ENCODE data around the gene MROH7. TPM values are rescaled to one million over a fixed set of nuclear protein-coding genes. Genes with fewer than 3 reads are reported as not detected.
"Not testable (repeated sequence)": the region's sequence is repeated elsewhere in the genome, so short reads cannot be mapped to it uniquely, and the experiment has no call there.

Gene MROH7
- polyA plus RNA-seq, 1 donor from 2014 or later: not detected

GRCh38 chr1:54623216-54624007 lies 18.2 kb upstream of the MROH7 start, which contains the start of gene FAM151A:
TSS of gene FAM151A (minus strand) at chr1:54623525. CDS start at chr1:54623395, 130 bp downstream.
- H3K9me3 Mint-ChIP-seq: peaks cover 0 to 3% (median 0%) of the 10 kb centered on the region in 3 donors
- no peaks in the 10 kb centered on the region for H3K4me1 Mint-ChIP-seq
- peaks cover 14% of the 10 kb centered on the region for H3K27me3 Mint-ChIP-seq
- no peaks in the 10 kb centered on the region for H3K36me3 Mint-ChIP-seq
- H3K4me3 Mint-ChIP-seq: no peak within 1 kb of the TSS
- H3K27ac Mint-ChIP-seq: no peak within 1 kb of the TSS

- H3K27ac Mint-ChIP-seq: no peak overlapping the region
- H3K27me3 Mint-ChIP-seq: peaks cover 14% of the 10 kb centered on the region
- no peaks in the 10 kb centered on the region for H3K4me1 Mint-ChIP-seq
Measured at GRCh38 chr1:54624466-54625464, 16.8 kb upstream of the MROH7 start.

GRCh38 chr1:54627196-54627595 lies 14.4 kb upstream of the MROH7 start:
- Mint-ChIP-seq H3K9me3 (peaks cover 0 to 8% (median 0%) of the 10 kb centered on the region in 3 donors), H3K4me3 (no peak overlapping the region), H3K27ac (no peak overlapping the region), H3K36me3 (no peaks in the 10 kb centered on the region), H3K27me3 (peaks cover 5% of the 10 kb centered on the region), H3K4me1 (no peaks in the 10 kb centered on the region)

More at GRCh38 chr1:54624466-54625464, 16.8 kb upstream of the MROH7 start:
- H3K36me3 Mint-ChIP-seq: no peaks in the 10 kb centered on the region
- no peak overlapping the region for H3K4me3 Mint-ChIP-seq
- peaks cover 0 to 3% (median 0%) of the 10 kb centered on the region in 3 donors for H3K9me3 Mint-ChIP-seq

- H3K9me3 Mint-ChIP-seq, H3K4me3 Mint-ChIP-seq: not testable (repeated sequence)
- peaks cover 11% of the 10 kb centered on the region for H3K27me3 Mint-ChIP-seq
Measured at GRCh38 chr1:54635804-54636203, 5.8 kb upstream of the MROH7 start.

GRCh38 chr1:54636461-54637446 lies 4.8 kb upstream of the MROH7 start:
- H3K36me3 Mint-ChIP-seq, H3K9me3 Mint-ChIP-seq, H3K27ac Mint-ChIP-seq, H3K4me1 Mint-ChIP-seq: not testable (repeated sequence)
- H3K27me3 Mint-ChIP-seq: peaks cover 11% of the 10 kb centered on the region
- H3K4me3 Mint-ChIP-seq: peak overlapping the region in 1 of 4 donors; percentile 8

More at GRCh38 chr1:54635804-54636203, 5.8 kb upstream of the MROH7 start:
- H3K36me3 Mint-ChIP-seq, H3K4me1 Mint-ChIP-seq, H3K27ac Mint-ChIP-seq: not testable (repeated sequence)

DNA sequence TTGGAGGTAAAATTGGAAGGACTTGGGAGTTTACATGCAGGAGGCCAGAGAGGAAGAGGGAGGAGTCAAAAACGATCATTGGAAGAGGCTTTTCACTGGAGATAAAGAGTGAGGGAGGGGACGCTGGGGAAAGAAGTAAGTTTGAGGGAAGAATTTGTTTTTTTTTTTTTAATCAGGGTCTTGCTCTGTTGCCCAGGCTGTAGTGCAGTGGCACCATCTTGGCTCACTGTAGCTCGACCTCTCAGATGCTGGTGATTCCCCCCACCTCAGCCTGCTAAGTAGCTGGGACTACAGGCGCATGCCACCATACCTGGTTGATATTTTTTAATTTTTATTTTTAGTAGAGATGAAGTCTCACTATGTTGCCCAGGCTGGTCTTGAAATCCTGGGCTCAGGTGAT lies 1.2 kb upstream of the MROH7 start:
- Mint-ChIP-seq H3K27ac (no peak overlapping the region), H3K9me3 (peaks cover 3 to 11% (median 7%) of the 10 kb centered on the region in 3 donors), H3K4me1 (no peaks in the 10 kb centered on the region), H3K27me3 (peaks cover 8% of the 10 kb centered on the region), H3K36me3 (no peaks in the 10 kb centered on the region), H3K4me3 (no peak overlapping the region)

- Mint-ChIP-seq H3K4me1 (no peaks in the 10 kb centered on the region), H3K36me3 (no peaks in the 10 kb centered on the region), H3K4me3 (no peak overlapping the region), H3K27me3 (peaks cover 1% of the 10 kb centered on the region), H3K9me3 (peaks cover 3 to 11% (median 7%) of the 10 kb centered on the region in 3 donors), H3K27ac (no peak overlapping the region)
Measured at GRCh38 chr1:54643736-54644135, 2.1 kb downstream of the MROH7 start.

DNA sequence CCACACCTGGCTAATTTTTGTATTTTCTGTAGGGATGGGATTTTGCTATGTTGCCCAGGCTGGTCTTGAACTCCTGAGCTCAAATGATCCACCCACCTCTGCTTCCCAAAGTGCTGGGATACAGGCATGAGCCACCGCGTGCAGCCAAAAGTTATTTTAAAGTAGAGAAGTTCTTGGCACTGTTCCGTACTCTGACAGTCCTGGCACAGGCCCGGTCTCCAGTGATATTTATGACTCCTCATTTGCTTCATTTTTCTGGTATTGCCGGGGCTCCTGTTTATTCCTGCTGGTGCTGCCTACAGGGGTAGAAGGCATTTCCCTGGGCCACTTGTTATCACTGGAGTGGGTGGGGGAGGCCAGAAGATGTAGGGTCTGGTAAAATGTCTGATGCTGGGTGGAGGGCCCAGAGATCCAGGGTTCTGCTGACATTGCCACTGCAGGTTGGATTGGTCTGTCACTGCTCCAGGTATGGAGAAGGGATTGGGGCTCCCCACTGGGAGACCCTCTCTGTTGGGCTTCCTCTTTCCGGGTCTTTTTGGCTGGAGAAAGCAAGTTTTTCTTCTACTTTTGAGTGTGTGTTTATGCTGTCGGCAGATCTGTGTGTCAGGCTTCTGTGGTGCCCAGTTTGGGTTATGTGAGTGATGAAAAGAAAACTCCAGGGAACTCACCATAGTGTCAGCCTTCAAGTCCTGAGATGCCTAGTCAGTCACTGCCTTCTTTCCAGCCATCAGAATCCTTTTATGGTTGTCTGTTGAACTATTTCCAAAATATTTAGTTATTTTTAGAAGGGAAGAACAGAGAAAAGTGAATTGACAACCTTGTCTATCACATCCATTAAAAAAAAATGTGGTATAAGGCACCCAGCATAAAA lies 4.5 kb downstream of the MROH7 start:
- peaks cover 7% of the 10 kb centered on the region for H3K27me3 Mint-ChIP-seq
- H3K36me3 Mint-ChIP-seq: no peaks in the 10 kb centered on the region
- peaks cover 3 to 11% (median 7%) of the 10 kb centered on the region in 3 donors for H3K9me3 Mint-ChIP-seq
- H3K4me1 Mint-ChIP-seq: no peaks in the 10 kb centered on the region
- H3K4me3 Mint-ChIP-seq: no peak overlapping the region
- no peak overlapping the region for H3K27ac Mint-ChIP-seq

- Mint-ChIP-seq H3K36me3 (no peaks in the 10 kb centered on the region), H3K9me3 (no peaks in the 10 kb centered on the region), H3K27me3 (peaks cover 7% of the 10 kb centered on the region), H3K27ac (no peak overlapping the region), H3K4me3 (no peak overlapping the region), H3K4me1 (no peaks in the 10 kb centered on the region)
Measured at GRCh38 chr1:54649130-54649898, 7.7 kb downstream of the MROH7 start.

DNA sequence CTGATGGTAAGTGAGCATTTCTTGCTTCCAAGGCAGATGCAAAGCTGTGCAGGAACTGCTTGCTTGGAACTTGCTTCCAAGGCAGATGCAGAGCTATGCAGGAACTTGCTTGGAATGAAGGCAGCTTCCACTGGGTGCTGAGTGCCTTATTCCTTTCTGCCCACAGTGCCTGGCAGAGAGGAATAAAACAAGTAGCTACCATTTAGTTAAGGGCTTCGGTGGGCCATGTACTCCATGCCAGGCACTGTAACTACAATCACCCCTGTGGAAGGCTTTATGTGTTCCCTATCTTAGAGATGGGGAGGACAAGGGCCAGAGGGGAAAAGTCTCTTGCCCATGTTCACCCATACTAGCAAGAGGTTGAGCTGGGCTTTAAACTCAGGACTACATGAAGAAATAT lies 8.3 kb downstream of the MROH7 start:
- Mint-ChIP-seq H3K9me3 (no peaks in the 10 kb centered on the region), H3K4me1 (no peaks in the 10 kb centered on the region), H3K27ac (no peak overlapping the region), H3K4me3 (no peak overlapping the region), H3K36me3 (no peaks in the 10 kb centered on the region), H3K27me3 (peaks cover 7% of the 10 kb centered on the region)

DNA sequence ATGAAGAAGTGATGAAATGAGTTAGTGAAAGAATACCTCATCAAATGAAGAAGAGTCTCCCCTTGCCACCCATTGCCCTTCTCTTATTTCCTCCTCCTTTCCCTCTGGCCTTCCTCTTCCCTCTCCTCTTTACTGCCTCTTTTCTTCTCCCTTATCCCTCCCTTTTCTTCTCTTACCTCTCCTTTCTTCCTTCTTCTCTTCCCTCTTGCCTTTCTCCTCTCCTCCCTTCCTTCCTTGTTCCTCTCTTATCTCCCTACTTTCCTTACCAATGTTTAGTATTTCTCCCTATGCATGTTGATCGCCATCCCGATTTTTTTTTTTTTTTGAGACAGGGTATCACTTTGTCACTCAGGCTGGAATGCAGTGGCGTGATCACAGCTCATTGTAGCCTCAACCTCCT lies 8.8 kb downstream of the MROH7 start:
- H3K27me3 Mint-ChIP-seq: peaks cover 7% of the 10 kb centered on the region
- no peaks in the 10 kb centered on the region for H3K4me1 Mint-ChIP-seq
- no peak overlapping the region for H3K27ac Mint-ChIP-seq
- no peaks in the 10 kb centered on the region for H3K9me3 Mint-ChIP-seq
- H3K36me3 Mint-ChIP-seq: no peaks in the 10 kb centered on the region
- no peak overlapping the region for H3K4me3 Mint-ChIP-seq

GRCh38 chr1:54651608-54652007 lies 10.0 kb downstream of the MROH7 start:
- no peak overlapping the region for H3K27ac Mint-ChIP-seq
- H3K36me3 Mint-ChIP-seq: no peaks in the 10 kb centered on the region
- no peaks in the 10 kb centered on the region for H3K9me3 Mint-ChIP-seq
- no peak overlapping the region for H3K4me3 Mint-ChIP-seq
- H3K4me1 Mint-ChIP-seq: no peaks in the 10 kb centered on the region
- H3K27me3 Mint-ChIP-seq: peaks cover 7% of the 10 kb centered on the region

- no peaks in the 10 kb centered on the region for H3K36me3 Mint-ChIP-seq
- H3K27ac Mint-ChIP-seq: no peak overlapping the region
- no peaks in the 10 kb centered on the region for H3K9me3 Mint-ChIP-seq
- peaks cover 7% of the 10 kb centered on the region for H3K27me3 Mint-ChIP-seq
- H3K4me3 Mint-ChIP-seq: no peak overlapping the region
- no peaks in the 10 kb centered on the region for H3K4me1 Mint-ChIP-seq
Measured at GRCh38 chr1:54652168-54652567, 10.6 kb downstream of the MROH7 start.
